NT2/D1 (cell line): ENCODE measurements around the gene UBE4B.

ENCODE experiments used
- YY1 ChIP-seq: IDR thresholded peaks from 2 replicates; pipeline ENCODE4 v1.6.1; 2011; ENCODE audit not compliant: insufficient read length, insufficient read depth
- ZNF274 ChIP-seq: IDR thresholded peaks from 2 replicates; pipeline ENCODE4 v1.6.1; 2011; ENCODE audit warnings: mild to moderate bottlenecking, low read depth, low read length

DNA sequence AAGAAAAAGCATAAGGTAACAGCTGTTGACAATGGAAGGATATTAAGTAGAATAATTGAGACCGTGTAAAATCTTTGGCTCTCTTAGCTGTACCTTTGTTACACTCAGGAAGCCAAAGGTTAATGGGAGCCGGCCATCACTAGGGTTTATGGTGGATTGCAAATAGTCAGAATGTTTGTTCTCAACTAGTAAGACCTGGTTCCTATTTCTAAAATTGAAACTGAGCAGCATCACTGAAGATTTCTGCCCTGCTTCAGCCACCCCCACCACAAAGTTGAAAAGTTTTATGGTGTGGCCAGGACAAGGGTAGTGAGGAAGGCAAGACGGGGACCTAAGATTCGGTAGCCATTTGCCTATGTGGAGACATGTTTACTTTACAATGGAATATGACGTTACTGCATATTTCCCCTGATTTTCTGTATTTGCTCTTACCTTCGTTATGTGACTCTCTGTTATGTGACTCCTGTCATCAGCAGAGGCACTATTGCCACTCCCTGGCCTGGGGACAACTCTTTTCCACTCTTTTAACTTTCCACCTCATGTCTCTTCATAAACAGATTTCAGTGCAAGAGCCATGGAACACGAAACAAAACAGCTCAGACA is 136.3 kb downstream of the UBE4B start:
- TF ChIP-seq YY1 (no peak), ZNF274 (no peak)
